K562 (cell line): ENCODE data around the gene TMEM234.
A peak's percentile ranks its signal among the peaks of the same experiment; 100 is the strongest.

Experiments used
- ATF3 ChIP-seq, 2 experiments: fragments of 450-650 bp in 1 of 2; sonication (generic) in 1 of 2; formaldehyde crosslinking in 1 of 2; IDR thresholded peaks in 1 of 2; conservative IDR thresholded peaks in 1 of 2; 2 replicates each; pipeline versions ENCODE4 v1.6.1 to v1.8.1; 2016 to 2023; ENCODE audit warnings: mild to moderate bottlenecking in 2 of 2, moderate library complexity in 2 of 2, inconsistent platforms in 1 of 2, missing genetic modification reagents in 1 of 2
- BHLHE40 ChIP-seq: IDR thresholded peaks from 2 replicates; pipeline ENCODE4 v1.6.1; 2011; ENCODE audit warnings: low read length, improper control_type of control experiment
- FOXK2 ChIP-seq, 2 experiments: fragments of 450-650 bp; IDR thresholded peaks in 1 of 2; conservative IDR thresholded peaks in 1 of 2; 2 replicates each; pipeline ENCODE4 v1.6.1; 2016; ENCODE audit warnings: low read depth in 2 of 2, mild to moderate bottlenecking in 1 of 2
- ILF3 ChIP-seq: fragments of 450-650 bp; IDR thresholded peaks from 2 replicates; pipeline ENCODE4 v1.6.1; 2018; ENCODE audit warnings: antibody characterized with exemption, mild to moderate bottlenecking, moderate library complexity, borderline replicate concordance
- NCOA2 ChIP-seq, 2 experiments: fragments of 450-650 bp; IDR thresholded peaks; 2 replicates each; pipeline ENCODE4 v1.6.1; 2018; ENCODE audit warnings: mild to moderate bottlenecking in 2 of 2, moderate library complexity in 1 of 2; ENCODE audit not compliant: partially characterized antibody in 2 of 2
- NR2C1 ChIP-seq, 2 experiments: fragments of 450-650 bp; IDR thresholded peaks; 2 replicates each; pipeline ENCODE4 v1.6.1; 2017; ENCODE audit warnings: mild to moderate bottlenecking in 2 of 2, antibody characterized with exemption in 1 of 2, inconsistent platforms in 1 of 2, missing compliant biosample characterization in 1 of 2, missing genetic modification characterization in 1 of 2
- PHF20 ChIP-seq: fragments of 450-650 bp; IDR thresholded peaks from 2 replicates; pipeline ENCODE4 v1.6.1; 2018; ENCODE audit not compliant: partially characterized antibody
- POLR2A ChIP-seq: fragments of 450-650 bp; conservative IDR thresholded peaks from 2 replicates; pipeline ENCODE4 v1.6.1; 2016
- RFX5 ChIP-seq: IDR thresholded peaks from 2 replicates; pipeline ENCODE4 v1.6.1; 2011; ENCODE audit warnings: low read depth, mild to moderate bottlenecking, improper control_type of control experiment, low read length

GRCh38 chr1:32179193-32179442 is 43.0 kb downstream of the TMEM234 start:
- TF ChIP-seq BHLHE40 (no peak), NR2C1 (IDR thresholded peaks at IDR 0.05) (no peak), NR2C1 (tag; IDR thresholded peaks at IDR 0.05) (peak; percentile 64), RFX5 (no peak), POLR2A (no peak), PHF20 (no peak), NCOA2 (IDR thresholded peaks at IDR 0.05; ENCODE audit: partially characterized antibody in 2 of 2) (no peak), ILF3 (no peak), ATF3 (IDR thresholded peaks at IDR 0.05) (no peak), ATF3 (CRISPR knock-in tag; conservative IDR thresholded peaks at IDR 0.05) (no peak), FOXK2 (conservative IDR thresholded peaks at IDR 0.05 in 1 of 2, IDR thresholded peaks at IDR 0.05 in 1 of 2; ENCODE audit: low read depth in 2 of 2) (no peak)
